Inflammatory macrophage treated with lipopolysaccharide for 4 hours (primary cell): Measurements from ENCODE around the gene ATXN1.

ENCODE experiments used
- DNase-seq: peaks from one replicate; pipeline ENCODE4 v3.0.0-alpha.2; 2020

ATXN1 gene

GRCh38 chr6:16600701-16601100 lies 160.6 kb downstream of the ATXN1 start:
- no peak for DNase-seq

GRCh38 chr6:16600026-16600425 lies 161.2 kb downstream of the ATXN1 start:
- no peak for DNase-seq

GRCh38 chr6:16596616-16597331 lies 164.5 kb downstream of the ATXN1 start:
- no peak for DNase-seq

- DNase-seq, result no peak
Observed at GRCh38 chr6:16595514-16596120, 165.6 kb downstream of the ATXN1 start.

- peak; percentile 29 for DNase-seq
Observed at GRCh38 chr6:16594849-16595248, 166.4 kb downstream of the ATXN1 start.

- DNase-seq, result no peak
Observed at GRCh38 chr6:16592223-16592911, 168.9 kb downstream of the ATXN1 start.

- DNase-seq, result peak; percentile 93
Observed at GRCh38 chr6:16591396-16592222, 169.7 kb downstream of the ATXN1 start.

GRCh38 chr6:16585805-16586204 lies 175.5 kb downstream of the ATXN1 start:
- DNase-seq, result peak; percentile 76

GRCh38 chr6:16583144-16583762 lies 178.0 kb downstream of the ATXN1 start:
- no peak for DNase-seq

GRCh38 chr6:16582446-16583143 lies 178.7 kb downstream of the ATXN1 start:
- no peak for DNase-seq

- no peak for DNase-seq
Observed at GRCh38 chr6:16578695-16579285, 182.5 kb downstream of the ATXN1 start.

GRCh38 chr6:16576451-16577368 lies 184.6 kb downstream of the ATXN1 start:
- DNase-seq, result peak; percentile 48

- no peak for DNase-seq
Observed at GRCh38 chr6:16575655-16576054, 185.6 kb downstream of the ATXN1 start.

GRCh38 chr6:16572943-16573342 lies 188.3 kb downstream of the ATXN1 start:
- DNase-seq, result no peak

- no peak for DNase-seq
Observed at GRCh38 chr6:16572317-16572716, 188.9 kb downstream of the ATXN1 start.

GRCh38 chr6:16570946-16571345 lies 190.3 kb downstream of the ATXN1 start:
- no peak for DNase-seq

GRCh38 chr6:16570221-16570553 lies 191.1 kb downstream of the ATXN1 start:
- DNase-seq, result no peak

- no peak for DNase-seq
Observed at GRCh38 chr6:16568128-16568527, 193.1 kb downstream of the ATXN1 start.

GRCh38 chr6:16567071-16567470 lies 194.2 kb downstream of the ATXN1 start:
- DNase-seq, result no peak

- no peak for DNase-seq
Observed at GRCh38 chr6:16564436-16564835, 196.8 kb downstream of the ATXN1 start.
